GM19468 (cell line): ENCODE results near the gene FNDC8.
"Not testable (repeated sequence)": the region's sequence is repeated elsewhere in the genome, so short reads cannot be mapped to it uniquely, and the experiment has no call there.

ENCODE experiments used
- ATAC-seq: cut with Tn5 transposase; IDR thresholded peaks from one replicate; pipeline ENCODE4 v1.9.1; 2021; ENCODE audit warnings: mild to moderate bottlenecking, moderate library complexity, moderate number of reproducible peaks; ENCODE audit not compliant: unreplicated experiment; ENCODE audit errors: extremely low read depth

FNDC8 gene

GRCh38 chr17:35138218-35138617 lies 16.8 kb downstream of the FNDC8 start:
- ATAC-seq: no peak

GRCh38 chr17:35141681-35142466 lies 20.5 kb downstream of the FNDC8 start, which contains the start of gene NLE1:
Gene NLE1 (minus strand): TSS chr17:35142303. CDS start chr17:35142275, 28 bp downstream.
- ATAC-seq: peak; percentile 34

GRCh38 chr17:35142467-35142796 lies 21.0 kb downstream of the FNDC8 start:
- ATAC-seq: no peak

- ATAC-seq: no peak
Observed at GRCh38 chr17:35144840-35145239, 23.4 kb downstream of the FNDC8 start.

GRCh38 chr17:35146214-35146833 lies 24.9 kb downstream of the FNDC8 start:
- no peak for ATAC-seq

GRCh38 chr17:35147375-35147905 lies 26.0 kb downstream of the FNDC8 start, which contains the start of gene UNC45B:
Gene UNC45B (plus strand): TSS chr17:35147817. CDS start chr17:35148264, 447 bp downstream.
- ATAC-seq: no peak

- ATAC-seq: no peak
Observed at GRCh38 chr17:35148144-35148543, 26.7 kb downstream of the FNDC8 start.

- no peak for ATAC-seq
Observed at GRCh38 chr17:35149941-35150340, 28.5 kb downstream of the FNDC8 start.

- ATAC-seq: not testable (repeated sequence)
Observed at GRCh38 chr17:35151080-35151479, 29.7 kb downstream of the FNDC8 start.

- ATAC-seq: no peak
Observed at GRCh38 chr17:35152421-35153140, 31.2 kb downstream of the FNDC8 start.

GRCh38 chr17:35154196-35155165 lies 33.1 kb downstream of the FNDC8 start:
- ATAC-seq: no peak

- no peak for ATAC-seq
Observed at GRCh38 chr17:35155246-35155645, 33.8 kb downstream of the FNDC8 start.

GRCh38 chr17:35159940-35160339 lies 38.5 kb downstream of the FNDC8 start:
- no peak for ATAC-seq

- ATAC-seq: no peak
Observed at GRCh38 chr17:35160354-35161201, 39.2 kb downstream of the FNDC8 start.

- no peak for ATAC-seq
Observed at GRCh38 chr17:35161281-35161761, 39.9 kb downstream of the FNDC8 start.

GRCh38 chr17:35162755-35163154 lies 41.3 kb downstream of the FNDC8 start:
- no peak for ATAC-seq

GRCh38 chr17:35163886-35164285 lies 42.5 kb downstream of the FNDC8 start:
- no peak for ATAC-seq

- ATAC-seq: no peak
Observed at GRCh38 chr17:35164716-35165115, 43.3 kb downstream of the FNDC8 start.

- ATAC-seq: no peak
Observed at GRCh38 chr17:35166526-35166925, 45.1 kb downstream of the FNDC8 start.
